Measurements from ENCODE around the gene DPH7.

DNA sequence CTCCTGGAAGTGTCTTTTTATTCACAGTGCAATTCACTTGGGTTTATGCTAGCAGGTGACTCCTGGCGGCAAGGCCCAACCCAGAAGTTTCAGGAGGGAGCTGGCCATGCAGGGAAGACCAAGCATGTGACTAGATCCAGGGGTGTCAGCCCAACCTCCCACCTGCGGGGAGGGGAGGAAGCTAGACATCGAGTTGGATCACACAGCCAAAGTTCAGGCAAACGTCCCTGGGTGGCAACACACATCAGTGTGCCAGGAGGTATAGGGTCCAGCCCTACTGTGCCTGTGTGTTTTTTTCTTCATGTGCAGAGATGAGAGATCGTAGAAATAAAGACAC, 53.8 kb downstream of the DPH7 start:
- TF ChIP-seq POLR2A (IDR thresholded peaks at IDR 0.05) (no peak), EP300 (IDR thresholded peaks at IDR 0.05) (no peak), CTCF (IDR thresholded peaks at IDR 0.05) (no peak)

Measured in gastroesophageal sphincter (tissue), 3 donors.